Transverse colon (tissue), 4 donors: ENCODE data around the gene FOXL3.

ENCODE experiments used
- EP300 ChIP-seq: sonication (generic); formaldehyde crosslinking; IDR thresholded peaks from one replicate; pipeline ENCODE4 v1.6.1; 2017; ENCODE audit warnings: antibody characterized with exemption, low read depth
- POLR2A ChIP-seq: fragments of 450-650 bp; IDR thresholded peaks from one replicate; pipeline ENCODE4 v1.6.1; 2016; ENCODE audit warnings: antibody characterized with exemption, mild to moderate bottlenecking, moderate library complexity
- POLR2AphosphoS5 ChIP-seq, 3 donors: sonication (generic); formaldehyde crosslinking; IDR thresholded peaks; one replicate each; pipeline ENCODE4 v1.6.1; 2016; ENCODE audit warnings: antibody characterized with exemption in 3 of 3
- TF ChIP-seq, protein P1 (sequence below), 5 experiments: fragments of 200-600 bp in 3 of 5; fragments of 450-650 bp in 2 of 5; sonication (generic) in 3 of 5; IDR thresholded peaks; 1 replicate in 2 of 5; 2 replicates in 3 of 5; pipeline ENCODE4 v1.5.1; 2016 to 2017; ENCODE audit warnings: antibody characterized with exemption in 5 of 5, inconsistent platforms in 3 of 5, mild to moderate bottlenecking in 2 of 5, moderate library complexity in 1 of 5

DNA sequence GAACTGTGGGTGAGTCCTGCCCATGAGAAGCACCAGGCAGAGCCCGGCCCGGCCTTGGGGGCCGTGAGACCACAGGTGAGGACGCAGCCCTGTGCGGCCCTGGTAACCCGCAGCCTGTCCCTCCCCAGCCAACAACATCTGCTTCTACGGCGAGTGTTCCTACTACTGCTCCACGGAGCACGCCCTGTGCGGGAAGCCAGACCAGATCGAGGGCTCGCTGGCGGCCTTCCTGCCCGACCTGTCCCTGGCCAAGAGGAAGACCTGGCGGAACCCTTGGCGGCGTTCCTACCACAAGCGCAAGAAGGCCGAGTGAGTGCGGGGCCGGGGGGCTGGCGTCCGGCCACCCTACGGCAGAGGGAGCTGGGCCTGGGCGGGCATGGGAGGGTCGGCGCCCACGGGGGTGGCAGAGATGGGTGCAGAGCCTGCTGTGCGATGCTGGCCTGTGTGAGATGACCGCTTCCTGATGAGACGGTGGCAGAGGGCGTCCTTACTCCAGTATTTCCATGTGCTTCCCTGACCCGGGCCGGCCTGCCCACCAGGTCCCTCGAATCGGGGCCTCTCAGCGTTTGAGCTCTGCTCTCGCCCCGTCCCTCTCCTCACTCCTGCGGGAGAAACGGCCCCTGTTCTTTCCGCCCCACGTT is 34.1 kb upstream of the FOXL3 start:
- TF ChIP-seq, protein P1, sequence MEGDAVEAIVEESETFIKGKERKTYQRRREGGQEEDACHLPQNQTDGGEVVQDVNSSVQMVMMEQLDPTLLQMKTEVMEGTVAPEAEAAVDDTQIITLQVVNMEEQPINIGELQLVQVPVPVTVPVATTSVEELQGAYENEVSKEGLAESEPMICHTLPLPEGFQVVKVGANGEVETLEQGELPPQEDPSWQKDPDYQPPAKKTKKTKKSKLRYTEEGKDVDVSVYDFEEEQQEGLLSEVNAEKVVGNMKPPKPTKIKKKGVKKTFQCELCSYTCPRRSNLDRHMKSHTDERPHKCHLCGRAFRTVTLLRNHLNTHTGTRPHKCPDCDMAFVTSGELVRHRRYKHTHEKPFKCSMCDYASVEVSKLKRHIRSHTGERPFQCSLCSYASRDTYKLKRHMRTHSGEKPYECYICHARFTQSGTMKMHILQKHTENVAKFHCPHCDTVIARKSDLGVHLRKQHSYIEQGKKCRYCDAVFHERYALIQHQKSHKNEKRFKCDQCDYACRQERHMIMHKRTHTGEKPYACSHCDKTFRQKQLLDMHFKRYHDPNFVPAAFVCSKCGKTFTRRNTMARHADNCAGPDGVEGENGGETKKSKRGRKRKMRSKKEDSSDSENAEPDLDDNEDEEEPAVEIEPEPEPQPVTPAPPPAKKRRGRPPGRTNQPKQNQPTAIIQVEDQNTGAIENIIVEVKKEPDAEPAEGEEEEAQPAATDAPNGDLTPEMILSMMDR (IDR thresholded peaks at IDR 0.05) = no peak
- TF ChIP-seq POLR2A (no peak), POLR2AphosphoS5 (IDR thresholded peaks at IDR 0.05) (no peak), EP300 (no peak)
